HS-5 (cell line): ENCODE data around the gene PRKN.

ENCODE experiments used
- DNase-seq: peaks from one replicate; pipeline ENCODE4 v3.0.0-alpha.2; 2012; ENCODE audit warnings: low read depth

PRKN gene

DNA sequence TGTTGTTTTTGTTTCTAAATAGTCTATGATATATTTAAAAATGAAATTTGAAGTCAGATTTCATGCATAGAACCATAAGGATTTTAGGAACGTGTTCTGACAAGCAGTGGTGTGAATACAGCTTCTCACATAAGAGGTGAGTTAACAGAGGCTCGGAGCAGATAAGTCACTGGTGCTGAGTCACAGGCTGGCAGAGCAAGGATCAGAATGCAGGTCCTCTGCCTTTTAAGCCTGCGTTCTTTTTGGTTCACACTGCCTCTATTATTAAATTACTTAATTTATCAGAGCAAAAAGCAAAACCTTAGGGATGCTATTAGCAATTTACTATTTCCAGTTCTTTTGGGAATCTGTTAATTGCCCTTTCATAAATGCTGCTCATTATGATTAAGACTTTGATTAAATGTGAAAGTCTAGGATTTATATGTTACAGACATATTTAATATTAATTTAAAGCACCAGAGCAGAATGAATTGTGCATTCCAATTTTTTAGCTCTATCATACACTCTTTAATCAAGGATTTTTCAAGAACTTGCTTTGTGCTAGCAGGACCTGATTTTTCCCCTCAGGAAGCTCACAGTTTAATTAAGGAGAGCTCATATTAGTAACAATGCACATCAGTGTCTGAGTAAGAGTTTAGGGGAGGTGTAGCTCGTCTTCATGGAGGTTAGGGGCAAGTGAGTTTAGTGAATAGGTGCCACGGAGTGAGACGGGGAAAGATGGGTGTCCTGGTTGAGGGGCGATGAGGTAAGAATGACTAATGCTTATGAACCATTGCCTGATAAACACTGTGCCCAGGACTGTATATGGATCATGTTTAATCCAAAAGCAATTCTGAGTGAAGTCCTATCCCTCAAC is 1241.0 kb downstream of the PRKN start:
- peak; percentile 39 for DNase-seq

DNA sequence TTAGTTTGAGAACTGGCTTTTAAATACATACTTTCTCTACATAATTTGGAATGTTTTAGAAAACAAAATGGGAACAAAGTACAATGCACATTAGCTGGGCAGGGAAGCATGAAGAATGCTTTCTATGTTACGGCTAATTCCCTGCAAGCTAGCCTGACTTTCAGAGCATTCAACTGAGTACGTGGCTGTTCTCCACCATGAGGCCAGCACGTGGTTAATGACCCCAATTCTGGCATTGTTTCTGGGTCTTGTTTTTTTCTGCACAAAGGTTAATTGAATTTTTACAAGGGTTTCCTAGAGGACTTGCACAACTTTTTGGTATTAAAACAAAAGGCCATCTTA is 1245.1 kb downstream of the PRKN start:
- no peak for DNase-seq

DNA sequence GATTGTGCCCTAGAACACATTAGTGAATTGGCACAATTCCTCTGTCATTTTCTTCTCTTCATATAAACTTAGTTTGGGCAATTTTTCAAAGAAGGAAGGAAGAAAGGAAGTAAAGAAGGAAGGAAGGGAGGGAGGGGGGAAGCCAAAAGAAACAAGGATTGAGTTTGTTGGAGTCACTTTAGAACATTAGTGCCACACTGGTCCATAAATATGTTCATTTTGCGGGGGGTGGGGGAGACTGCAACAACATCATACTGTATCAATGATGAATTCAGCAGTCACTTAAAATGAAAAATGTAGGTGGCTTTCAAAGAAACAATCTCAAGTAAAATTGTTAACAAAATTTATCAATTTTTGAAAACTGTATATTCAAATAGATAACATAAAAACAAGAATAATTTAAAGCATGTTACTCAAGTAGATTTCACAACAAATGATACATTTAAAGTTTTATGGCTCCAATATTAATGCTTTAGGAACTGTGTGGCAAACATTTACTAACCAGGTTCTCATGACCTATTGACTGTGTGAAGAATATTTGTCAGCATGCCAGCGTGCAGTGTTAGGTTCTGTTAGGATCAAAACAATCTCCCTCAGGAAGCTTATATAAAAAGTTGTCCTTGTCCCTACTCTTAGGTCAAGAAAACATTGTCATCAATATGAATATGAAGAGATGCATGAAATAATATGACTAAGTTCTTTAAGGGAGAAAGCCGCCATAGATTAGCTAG is 1245.6 kb downstream of the PRKN start:
- no peak for DNase-seq

DNA sequence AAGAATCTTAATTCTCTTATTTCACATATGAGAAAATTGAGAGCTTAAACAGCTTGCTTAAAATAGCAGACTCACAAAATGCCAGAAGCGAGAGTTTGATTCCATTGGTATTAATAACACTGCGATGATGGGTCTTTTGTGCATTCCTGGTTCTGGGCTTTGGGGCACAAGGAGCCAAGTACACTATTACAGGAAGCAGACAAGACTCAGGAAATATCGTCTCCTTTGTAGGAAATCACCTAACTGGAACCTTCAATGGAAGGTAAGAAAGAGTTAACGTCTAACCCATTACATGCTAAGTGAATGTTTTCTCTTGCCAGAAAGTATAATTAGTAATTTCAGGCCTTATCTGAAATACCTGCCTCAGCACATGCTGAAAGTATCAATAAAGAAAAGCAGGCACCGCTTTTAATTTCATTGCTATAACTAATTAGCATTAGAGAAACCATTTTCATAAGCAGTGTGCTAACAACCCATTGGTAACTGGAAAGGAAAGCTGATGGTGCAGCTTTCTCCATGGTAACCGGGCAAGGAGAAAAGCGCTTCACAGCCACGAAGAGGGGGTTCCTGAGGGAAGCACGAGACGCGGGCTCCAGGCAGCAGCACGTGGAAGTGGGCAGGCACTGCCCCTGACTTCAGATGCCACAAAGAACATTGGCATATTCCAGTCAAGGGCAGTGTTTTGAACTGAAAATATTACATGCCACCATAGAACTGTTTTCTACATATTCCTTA is 1247.0 kb downstream of the PRKN start:
- no peak for DNase-seq

DNA sequence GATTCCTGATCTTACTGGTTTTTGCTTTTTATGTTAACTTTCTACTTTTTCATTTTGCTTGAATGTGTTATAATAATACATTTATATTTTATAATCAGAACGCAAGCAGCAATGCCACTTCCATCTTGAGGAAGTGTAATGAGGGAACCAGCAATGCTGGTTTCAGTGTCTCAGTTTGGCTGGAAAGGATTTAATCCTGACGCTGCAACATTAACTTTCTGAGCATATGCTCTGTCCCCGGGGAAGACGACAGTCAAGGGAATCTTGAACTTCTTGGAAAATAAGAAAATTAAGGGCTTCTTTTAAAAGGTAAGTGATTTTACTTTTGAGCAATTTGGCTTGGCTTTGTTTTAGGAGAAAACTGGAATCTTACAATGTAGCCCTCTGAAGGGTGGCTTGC is 1248.2 kb downstream of the PRKN start:
- no peak for DNase-seq

DNA sequence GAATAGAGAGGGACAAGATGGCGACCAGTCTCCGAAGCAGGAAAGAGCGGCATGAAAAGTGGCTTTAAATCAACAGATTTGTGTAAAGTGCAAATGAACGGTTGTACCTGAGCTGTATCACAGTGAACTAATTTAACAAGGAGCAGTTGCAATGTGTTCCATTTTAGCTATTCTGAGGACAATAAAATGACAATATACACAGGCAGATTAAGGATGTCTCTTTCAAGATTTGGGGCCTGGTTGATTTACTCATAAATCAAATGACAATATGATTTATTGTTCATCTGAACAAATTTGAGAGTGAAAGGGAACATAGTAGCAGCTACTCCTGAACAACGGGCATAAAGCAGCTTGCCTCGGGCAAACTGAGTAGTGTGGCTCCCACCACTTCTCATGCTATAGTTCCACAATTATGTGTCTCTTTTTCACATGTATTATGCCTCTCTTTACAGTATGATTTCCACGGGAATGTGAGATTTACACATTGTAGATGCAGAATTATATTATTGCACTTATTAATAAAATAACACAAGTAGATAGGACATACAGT is 1249.6 kb downstream of the PRKN start:
- no peak for DNase-seq

DNA sequence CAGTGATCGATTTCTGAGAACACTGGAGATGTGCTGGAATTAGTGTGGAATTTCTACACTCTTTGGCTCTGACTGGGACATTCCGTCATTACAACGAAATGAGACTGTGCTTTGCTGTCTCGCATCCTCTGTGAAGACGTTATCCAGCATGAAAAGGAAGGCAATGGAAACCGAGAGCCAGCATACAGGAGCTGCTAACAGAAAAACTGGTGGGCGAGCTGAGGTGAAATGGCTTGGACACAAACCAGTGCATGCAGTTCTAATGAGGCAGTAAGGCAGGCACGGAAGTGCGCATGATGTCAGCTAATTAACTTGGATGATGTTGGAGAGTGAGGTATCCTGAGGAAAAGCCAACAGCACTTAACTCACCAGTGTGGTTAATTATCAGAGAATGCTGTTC is 1250.9 kb downstream of the PRKN start:
- no peak for DNase-seq

DNA sequence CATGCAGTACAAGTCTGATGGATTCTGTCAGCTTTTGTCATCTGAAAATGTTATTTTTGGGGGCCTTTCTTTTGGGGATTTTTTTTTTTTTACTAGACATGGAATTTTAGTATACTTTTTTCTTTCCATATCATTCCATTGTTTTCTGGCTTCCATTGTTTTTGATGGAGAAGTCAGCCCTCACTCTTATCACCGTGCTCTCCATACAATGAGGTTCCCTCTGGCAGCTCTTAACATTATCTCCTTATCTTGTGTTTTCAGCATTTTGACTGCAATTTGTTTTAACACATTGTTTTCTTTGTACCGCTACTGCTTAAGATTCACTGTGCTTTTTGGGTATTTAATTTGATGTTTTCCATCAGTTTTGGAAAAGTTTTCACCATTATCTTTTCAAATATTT is 1262.2 kb downstream of the PRKN start:
- DNase-seq: no peak

DNA sequence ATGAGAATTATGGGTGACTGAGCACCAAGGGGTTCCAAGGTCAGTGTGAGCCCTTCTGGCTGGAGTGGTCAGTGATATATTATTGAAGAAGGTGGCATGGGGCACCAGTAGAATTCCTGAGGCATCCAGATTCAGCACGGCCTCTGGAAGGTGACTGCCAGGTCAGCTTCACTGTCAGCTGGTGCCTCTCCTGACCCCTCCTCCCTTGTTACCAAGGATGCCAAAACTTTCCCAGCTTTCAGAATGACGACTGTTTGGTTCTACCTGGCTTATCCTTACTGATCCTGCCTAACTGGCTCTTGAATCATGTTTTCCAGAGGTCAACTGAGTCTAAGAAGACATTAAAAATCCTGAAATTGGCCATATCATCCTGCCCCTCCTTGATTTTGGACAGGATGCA is 1264.5 kb downstream of the PRKN start:
- no peak for DNase-seq

DNA sequence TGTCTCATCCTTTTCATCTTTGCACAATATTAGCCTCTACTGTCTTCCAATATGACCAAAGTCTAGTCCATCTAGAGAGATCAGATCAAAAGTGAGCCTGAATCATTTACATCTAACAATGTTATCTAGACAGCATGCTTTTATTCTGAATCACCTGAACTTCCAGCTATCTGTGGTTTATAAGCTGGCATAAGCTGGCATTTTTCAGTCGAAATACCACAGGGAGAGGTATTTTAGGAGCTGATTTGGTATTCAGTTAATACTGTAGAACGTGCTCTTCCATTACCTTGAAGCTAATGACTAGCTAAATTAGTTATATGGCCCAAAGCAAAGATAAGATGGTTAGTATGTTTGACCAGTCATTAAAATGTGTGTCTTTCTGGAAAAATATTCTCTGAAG is 1265.4 kb downstream of the PRKN start:
- DNase-seq: no peak

DNA sequence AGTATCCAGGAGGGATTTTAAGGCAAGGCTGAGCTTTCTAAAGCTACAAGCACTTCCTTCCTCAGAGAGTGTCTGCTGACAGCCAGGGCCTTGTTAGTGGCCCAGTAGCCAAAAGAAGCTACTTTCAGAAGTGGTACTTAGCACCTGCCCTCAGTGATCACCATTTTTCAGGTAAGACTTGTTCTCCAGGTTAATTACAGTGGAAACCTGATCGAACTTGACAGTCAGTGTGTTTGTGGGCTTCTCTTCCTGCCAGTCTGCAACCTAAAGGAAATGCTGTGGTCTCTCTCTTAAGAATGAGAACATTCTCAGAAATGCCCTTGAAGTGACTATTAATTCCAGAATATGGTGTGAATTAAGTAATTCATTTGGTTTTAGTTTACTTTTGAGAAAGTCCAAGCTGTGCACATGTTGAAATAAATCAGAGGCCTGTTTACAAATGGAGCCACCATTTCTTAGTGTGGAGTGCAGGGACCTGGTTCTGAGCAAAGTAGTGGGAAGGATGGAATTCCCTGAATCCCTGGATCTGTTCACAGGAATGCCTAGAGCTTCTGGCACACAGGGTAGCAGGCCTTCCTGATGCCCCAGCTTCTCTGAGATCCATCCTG is 1268.5 kb downstream of the PRKN start:
- no peak for DNase-seq

DNA sequence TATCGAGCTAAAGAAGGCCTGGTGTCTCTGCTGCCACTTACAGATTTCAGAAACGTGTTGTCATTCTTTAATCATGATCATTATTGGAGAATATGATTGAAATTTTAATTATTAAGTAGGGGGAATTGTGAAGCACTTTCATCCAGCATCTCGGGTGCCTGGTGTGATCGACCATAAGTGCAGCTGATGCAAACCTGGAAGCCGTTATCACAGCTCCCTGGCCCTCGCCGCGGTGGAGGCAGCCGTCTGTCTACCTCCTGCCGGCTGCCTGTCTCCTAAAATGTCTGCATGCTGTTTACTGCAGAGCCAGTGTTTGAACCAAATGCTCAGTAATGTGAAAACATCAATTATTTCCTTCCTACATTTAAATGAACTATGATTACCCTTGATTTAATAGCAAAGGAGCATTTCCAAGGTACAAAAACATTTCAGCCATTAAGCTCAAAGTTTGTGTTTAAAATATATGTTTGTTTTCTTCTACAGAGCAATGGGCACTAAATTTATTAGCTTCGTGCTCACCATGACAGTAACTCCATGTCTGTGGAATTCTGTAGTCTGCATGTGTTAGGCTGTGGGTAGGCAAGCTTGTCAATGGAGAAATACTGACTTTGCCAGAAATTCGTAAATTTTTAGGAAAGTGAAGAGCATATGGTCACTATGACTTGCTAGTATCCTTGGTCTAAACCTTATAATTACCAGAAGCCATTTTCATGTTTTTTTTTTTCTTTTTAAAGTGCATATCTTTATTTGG is 1269.2 kb downstream of the PRKN start:
- no peak for DNase-seq

DNA sequence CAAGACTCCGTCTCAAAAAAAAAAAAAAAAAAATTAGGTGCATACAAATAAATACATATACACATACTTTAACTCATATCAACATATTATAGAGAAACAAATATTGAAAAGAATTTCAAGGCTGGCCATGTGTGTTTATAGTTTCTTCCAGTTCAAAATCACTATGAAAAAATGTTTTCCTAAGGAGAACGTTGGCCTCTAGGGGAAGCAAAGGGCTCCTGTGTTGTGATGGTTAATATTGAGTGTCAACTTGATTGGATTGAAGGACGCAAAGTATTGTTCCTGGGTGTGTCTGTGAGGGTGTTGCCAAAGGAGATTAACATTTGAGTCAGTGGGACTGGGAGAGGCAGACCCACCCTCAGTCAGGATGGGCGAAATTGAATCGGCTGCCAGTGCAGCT is 1271.7 kb downstream of the PRKN start:
- no peak for DNase-seq

DNA sequence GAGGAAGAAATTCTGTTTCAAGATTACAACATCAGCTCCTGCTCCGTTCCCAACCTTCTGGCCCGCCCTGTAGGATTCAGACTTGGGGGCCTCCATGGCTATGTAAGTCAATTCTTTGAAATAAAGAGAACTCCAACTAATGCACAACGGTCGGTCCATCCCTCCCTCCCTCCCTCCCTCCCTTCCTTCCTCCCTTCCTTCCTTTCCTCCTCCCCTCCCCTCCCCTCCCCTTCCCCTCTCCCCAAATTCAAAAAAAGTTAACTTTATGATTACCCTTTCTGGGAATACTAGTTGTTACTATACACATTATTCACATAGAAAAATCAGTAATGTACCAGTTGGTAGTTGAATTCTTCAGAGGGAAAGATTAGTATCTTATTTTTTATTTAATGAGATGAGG is 1274.0 kb downstream of the PRKN start:
- no peak for DNase-seq

DNA sequence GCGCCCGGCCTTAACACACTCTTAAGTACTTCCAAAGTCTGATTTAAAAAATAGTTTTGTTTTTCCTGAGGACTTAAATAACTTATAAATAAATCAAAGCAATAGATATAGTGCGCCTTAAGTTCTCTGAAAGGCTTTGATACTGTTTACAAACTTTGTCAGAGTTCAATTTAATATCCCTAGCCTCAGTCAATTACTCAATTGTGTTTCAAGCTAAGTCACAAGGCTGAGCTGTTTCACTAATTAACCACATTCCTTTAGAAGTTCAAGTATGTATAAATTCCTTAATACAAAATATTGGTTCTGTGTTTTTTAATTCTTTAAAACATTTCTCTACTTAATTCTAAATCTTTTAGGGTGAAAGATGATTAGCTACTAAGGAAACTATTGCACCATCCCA is 1275.3 kb downstream of the PRKN start:
- DNase-seq: no peak

DNA sequence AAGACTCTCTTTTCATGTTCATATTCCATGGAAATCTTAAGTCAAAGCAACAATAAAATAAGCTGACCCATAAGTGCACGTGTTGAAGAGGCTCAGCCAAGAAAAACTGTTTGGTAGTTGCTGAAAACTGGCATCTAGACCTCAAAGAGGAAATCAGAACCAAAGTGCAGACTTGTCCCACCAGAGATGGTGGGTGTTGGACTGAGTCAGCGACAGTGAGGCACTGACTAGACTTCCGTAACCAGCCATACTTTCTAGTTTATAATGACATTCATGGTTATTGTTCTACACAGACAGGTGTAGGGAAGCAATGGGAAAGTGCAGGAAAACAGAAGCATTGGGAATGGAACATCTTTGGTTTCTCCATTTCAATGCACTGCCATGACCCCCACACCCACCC is 1278.0 kb downstream of the PRKN start:
- DNase-seq: no peak

DNA sequence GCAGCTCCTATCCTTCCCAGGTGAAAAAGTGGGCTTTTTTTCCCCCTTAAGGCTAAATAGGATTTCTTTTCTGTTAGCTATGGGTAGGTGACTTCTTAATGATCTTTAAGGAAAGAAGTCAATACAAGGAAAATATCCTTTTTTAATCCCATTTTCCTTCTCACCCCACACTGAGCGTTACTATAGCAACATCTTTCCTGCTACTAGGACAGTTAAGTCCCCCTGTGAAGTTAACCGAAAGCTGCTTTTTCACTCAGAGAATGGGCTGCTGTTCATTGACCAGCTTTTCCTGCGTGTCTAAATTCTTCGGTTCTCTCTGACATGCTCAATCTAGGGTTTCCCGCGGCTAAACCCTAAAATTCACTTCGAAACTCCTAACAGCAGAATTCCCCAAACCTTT is 1280.6 kb downstream of the PRKN start:
- DNase-seq: no peak

DNA sequence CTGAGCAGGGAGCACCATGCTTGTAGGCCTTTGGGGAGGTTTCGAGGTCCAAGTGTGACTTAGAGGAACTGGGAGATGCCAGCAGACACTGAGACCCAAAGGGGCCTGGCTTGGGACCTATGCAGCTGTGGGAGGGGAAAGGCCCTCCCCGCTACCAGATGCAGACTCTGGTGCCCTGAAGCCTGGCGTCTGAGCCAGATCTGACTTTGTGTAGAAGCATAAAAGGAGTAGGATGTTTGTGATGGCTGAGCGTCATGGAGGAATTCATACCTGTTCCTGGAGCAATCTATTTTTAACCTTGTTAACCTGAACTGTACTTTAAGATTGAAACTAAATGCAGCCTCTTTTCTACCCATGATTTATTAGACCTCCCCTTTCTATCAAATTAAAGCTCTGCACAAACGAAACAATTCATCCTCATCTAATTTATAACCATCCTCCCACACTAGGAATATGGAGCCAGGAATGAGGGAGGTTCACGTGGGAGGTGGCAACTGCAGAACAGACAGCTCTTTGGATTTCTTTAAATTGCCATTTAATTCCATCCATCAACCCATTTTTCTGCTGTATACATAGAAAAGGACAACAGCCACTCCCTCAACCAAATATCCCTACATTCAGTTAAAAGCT is 1281.2 kb downstream of the PRKN start:
- DNase-seq: no peak

DNA sequence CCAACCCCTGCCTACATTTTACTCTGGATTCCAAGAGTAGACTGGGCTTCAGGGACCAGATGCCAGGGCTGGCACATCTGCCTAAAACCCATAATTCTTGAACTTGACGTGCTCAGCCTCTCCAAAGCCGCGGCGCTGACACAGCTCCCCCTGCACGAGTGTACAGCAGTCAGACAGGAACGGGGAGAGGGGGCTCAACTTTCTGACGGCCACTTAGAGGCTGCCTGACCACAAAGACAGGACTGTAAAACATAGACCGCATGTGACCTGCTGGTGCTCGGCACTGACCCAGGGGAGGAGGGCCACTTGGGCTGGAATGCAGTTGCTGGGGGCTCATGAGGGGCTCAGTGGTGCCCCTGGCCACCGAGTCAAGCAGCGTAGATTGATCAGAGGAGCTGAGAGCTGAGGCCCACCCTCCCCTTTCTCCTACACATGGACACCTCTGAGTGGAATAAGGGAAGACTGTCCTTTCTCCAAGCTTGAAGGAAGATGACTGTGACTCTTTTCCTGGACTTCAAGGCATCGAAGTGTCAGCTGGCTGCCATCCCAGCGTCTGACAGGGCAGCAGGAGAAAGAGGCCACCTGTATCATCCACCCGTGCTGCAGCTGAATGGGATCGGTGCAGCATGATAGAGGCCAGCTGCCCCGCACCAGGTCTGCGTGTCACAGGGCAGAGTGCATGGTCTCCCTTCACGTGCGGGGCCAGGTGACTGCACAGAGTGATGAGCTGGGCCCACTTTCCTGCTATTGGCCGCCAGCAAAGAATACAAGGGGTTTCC is 1282.4 kb downstream of the PRKN start:
- no peak for DNase-seq

DNA sequence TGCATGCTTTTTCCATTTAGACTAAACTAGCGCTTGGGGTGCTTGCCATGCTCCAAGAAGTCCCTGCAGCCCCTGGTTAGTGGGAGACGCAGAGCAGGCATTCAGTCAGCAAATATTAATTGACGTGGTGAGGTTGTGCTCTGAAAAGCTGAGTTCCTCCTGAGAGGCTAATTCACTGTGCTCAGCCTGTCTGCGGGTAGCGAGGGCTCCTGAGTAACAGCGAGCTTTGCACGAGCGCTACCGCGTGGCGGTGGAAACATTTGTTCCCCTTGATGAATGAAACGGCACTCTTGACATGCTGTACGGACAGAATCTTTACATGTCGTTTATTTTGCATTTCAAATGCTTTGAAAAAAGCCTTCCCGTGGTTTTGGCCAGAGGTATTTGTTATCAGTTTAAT is 1283.1 kb downstream of the PRKN start:
- DNase-seq: no peak
